Endometrial microvascular endothelial cells (primary cell): ENCODE results near the gene SGCD. TPM values are rescaled to one million over a fixed set of nuclear protein-coding genes. Genes with fewer than 3 reads are reported as not detected.

ENCODE experiments used
- in situ Hi-C: cut with HindIII; loops from 2 replicates; pipeline ENCODE4 v1.10.0; 2017; ENCODE audit warnings: low sequenced_read_pairs, low pct_unique_long_range_greater_than_20kb; ENCODE audit errors: inconsistent ontology term
- total RNA-seq: library from RNA; depleted of rRNA; stranded (reverse); fragments of >200 nt; gene quantifications from one replicate; pipeline ENCODE4 v1.2.3, GENCODE V29; 2015; ENCODE audit errors: inconsistent ontology term

The SGCD gene
- total RNA-seq, 1 donor from 2014 or later = not detected

DNA sequence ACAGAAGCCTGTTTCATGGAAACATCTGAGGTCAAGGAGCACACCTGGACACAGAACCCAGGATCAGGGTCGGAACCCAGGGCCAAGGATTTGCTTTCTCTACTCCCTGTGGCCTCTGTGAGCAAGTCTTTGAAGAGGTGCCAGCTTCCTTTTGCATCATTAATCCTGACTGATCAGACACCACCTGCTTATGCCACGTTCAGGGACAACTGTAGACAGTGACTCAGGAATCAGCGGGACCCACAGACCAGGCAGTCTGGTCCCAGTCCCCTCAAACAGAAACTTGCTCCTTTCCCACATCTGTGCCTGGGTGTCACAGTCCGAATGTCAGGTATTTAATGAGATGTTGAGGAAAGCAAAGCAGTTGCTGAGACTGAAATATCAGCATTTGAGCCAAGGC is 154.8 kb downstream of the SGCD start:
- in situ Hi-C loops = no loop called here

GRCh38 chr5:156482818-156483217 is 155.9 kb downstream of the SGCD start:
- in situ Hi-C loops = no loop called here

- in situ Hi-C loops = no loop called here
These were observed 159.7 kb downstream of the SGCD start for GRCh38 chr5:156486394-156487238.

- in situ Hi-C loops = no loop called here
These were observed 164.8 kb downstream of the SGCD start for GRCh38 chr5:156491766-156492165.

DNA sequence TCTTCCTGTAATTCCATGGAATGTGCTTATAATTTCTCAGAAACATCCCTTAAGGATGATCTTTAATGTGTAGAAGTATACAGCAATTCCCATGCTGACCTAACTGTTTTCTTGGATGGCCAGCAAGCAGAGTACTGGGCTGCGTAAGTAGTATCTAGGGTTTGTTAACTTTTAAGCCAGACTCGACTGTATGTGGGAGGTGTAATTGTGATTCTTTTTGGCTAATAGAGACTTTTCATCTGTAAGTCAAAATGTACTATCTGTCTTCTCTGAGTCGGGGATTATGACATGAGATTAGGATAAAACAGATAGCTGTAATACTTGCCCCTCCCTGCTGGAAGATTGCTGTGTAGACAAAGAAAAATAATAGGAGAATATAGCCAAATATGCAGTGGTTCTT is 169.3 kb downstream of the SGCD start:
- in situ Hi-C loops = no loop called here

GRCh38 chr5:156497804-156498208 is 170.8 kb downstream of the SGCD start:
- in situ Hi-C loops = no loop called here

- in situ Hi-C loops = no loop called here
These were observed 171.4 kb downstream of the SGCD start for GRCh38 chr5:156498226-156498980.

DNA sequence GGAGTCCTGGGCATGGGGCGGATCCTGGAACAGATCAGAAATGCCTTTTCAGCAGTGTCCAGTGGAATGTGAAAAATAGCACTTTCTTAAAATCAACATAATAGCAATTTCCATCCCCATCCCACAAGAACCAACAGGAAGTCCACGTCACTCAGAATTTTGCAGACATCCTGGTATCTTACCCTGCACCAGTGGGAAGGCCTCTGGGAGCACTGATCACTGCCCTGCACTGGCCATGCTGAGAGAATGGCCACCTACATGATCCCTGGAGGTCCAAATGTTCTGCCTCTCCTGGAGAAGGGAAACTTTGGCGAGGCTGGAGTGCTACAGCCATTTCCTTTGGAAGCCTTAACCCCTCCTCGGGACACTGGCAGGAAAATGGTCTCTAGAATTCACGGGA is 173.8 kb downstream of the SGCD start:
- in situ Hi-C loops = no loop called here

DNA sequence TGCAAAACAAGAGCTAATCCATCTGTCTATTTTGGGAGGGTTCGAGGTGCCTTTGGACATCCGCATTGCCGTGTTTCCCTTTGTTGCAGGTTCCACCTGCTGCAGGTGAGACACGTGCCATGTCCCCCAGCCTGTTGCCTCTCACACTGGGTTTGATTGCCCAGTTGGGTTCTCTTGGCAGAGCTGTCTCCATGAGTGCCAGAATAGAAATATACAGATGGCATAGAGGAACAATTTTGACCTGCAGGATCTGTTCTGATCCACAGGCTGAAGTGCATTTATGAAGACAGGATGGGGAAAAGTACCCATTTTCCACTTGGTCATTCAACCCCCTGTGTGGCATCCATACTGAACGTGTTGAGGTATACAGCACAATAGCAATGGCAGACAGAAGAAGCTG is 178.1 kb downstream of the SGCD start:
- in situ Hi-C loops = no loop called here

DNA sequence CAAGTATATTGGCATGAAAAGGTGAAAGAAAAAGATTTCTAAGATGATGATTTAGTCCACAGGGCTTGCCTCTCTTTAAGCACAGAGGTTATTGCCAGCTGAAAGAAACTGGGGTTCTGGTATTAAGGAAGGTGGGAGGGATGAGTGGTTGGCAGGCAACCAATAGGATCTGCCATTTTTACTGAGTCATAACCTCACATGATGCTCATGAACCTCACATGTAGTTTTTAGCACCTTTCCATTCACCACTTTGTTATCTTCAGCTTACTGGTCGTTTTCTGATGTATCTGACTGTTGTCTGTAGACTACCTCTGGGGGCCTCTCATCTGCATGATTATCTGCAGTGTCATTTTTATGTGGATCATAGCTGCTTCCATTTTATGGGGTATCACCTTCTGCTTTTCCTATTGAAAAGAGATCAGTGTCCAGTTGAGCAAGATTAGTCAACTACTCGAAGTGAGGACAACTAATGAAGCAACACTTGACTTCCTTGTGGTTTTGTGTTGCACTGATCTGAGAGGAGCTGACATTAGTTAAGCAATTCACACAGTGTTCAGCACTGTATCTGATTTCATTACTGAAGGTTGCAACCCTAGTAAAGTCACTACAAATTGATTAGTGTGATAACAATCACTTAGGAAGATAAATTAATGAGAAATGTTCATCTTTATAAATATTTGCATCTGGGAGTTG is 186.3 kb downstream of the SGCD start:
- in situ Hi-C loops = no loop called here

DNA sequence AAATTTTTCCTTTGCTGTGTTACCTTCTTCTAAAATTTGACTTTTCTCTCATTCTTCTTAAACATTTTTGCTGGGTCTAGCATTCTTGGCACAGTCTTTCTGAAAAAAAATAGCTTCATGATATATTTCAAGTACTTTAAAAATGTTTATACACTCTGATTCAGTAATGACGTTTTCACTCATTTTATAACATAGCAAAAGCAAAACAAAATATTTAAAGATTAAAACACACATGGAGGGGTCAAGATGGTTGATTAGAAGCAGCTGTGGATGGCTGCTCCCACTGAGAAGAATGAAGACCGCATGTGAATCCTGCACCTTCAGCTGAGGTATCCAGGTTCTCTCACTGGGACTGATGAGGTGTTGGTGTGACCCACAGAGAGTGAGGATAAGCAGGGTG is 188.2 kb downstream of the SGCD start:
- in situ Hi-C loops = no loop called here

DNA sequence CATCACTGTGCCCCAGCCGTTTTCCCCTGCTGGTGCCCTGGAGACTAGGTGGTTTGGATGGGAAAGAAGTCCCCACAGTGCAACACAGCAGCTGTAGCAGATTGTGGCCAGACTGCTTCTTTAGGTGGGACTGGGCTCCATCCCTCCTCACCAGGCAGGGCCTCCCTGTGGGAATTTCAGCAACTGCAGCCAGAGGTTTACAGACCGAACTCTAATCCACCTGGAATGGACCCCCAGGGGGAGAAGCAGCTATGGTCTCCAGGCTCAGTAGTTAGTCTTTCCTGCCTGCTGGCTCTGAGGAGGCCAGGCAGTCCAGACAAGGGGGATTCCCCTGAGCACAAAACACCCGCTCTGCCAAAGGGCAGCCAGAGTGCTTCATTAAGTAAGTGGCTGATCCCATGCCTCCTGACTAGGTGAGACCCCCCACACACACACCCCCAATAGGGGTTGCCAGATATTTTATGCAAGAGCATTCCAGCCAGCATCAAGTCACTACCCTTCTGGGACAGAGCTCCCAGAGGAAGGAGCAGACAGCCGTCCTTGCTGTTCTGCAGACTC is 188.9 kb downstream of the SGCD start:
- in situ Hi-C loops = no loop called here

DNA sequence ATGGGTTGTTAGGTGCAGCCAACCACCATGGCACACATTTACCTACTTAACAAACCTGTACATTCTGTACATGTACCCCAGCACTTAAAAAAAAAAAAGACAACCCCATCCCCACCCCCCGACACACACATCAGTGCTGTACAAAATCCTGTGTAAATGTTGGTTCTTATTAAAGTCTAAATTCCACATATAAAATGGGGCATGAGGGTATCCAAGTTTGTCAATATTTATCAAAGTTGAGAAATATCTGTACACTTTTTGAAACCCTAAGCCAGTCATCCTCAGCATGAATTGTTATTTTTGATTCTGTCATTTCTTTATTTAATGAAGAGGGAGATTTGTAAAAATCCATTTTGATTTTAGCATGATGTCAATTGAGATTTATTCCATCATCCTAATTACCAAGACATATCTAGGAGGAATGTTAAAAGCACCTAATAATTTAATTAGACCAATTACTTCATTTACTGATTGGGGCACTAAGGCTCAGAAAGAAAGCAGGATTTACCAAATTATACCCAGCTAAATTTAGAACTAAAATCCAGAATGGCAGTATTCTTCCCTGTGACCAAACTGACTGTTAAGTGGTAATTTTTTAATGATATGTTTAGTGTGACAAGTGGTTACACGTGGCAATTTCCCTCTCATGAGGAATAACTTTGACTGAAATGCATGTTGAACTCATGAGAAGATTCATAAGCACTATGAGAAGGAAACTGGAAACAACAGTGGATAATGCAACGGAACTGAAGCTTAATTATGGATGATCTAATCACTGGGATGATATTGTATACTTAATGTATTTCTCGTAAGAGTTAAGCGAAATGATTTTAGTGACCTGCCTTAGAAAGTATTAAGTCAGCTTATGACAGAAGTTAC is 195.9 kb downstream of the SGCD start:
- in situ Hi-C loops = no loop called here

DNA sequence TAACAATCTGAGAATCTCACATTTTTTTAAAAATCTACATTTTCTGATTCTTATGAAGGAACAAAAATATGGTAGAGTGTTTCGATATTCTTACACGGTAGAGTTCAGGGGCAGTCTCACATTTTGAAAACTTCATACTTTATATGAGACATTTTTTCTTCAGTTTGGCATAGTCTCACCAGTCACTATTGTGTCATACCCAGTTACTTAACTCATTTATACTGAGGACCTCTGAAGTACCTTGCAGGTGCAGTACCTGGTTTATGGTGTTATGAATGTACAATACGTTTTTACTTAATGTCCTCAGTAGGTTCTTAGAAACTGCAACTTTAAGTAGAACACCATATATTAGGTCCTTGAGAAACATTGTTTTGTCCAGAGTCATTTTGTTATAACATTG is 196.6 kb downstream of the SGCD start:
- in situ Hi-C loops = no loop called here

- in situ Hi-C loops = no loop called here
These were observed 199.3 kb downstream of the SGCD start for GRCh38 chr5:156526081-156526925.

- in situ Hi-C loops = no loop called here
These were observed 200.6 kb downstream of the SGCD start for GRCh38 chr5:156527611-156528010.

DNA sequence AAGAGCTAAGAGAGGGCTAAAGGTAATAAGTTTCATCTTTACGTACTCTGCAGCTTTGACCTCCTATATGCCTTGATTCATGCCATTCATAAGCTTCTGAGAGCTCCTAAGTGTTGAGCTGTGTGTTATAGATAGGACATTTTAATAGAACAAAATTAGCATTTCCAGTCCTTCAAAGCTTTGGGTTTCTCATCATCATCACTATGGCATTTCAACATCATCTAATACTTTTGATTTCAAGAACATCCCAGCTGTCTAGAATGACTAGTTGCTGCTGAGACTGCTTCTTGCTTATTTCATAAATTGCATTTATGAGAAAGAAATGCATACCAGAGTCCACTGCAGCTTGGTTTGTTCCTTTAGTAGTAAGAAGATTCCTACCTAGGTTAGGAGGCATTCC is 201.7 kb downstream of the SGCD start:
- in situ Hi-C loops = no loop called here

DNA sequence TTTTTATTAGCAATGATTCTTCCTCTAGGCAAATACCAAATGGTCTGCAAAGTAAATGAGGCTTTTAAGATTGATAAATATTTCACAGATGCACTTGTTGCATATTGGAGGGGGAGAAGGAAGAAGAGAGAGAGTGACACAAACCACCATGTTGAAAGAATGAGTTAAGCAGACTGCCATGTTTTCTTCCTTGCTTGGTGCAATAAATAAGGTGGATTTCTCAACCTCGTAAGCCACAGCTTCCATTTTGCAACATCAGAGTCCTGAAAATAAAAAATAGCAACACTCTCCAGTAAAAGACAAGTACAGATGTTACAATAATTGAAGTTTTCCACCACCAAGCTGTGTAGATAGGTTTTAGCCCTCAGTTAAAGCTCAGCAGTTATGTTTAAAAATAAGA is 202.9 kb downstream of the SGCD start:
- in situ Hi-C loops = no loop called here
